GM12891 (cell line): ENCODE measurements around the gene THOC5.

Experiments
- POLR2AphosphoS5 ChIP-seq: IDR thresholded peaks from 2 replicates; pipeline ENCODE4 v1.6.1; 2011; ENCODE audit warnings: low read depth, low read length, control low read depth
- TAF1 ChIP-seq: IDR thresholded peaks from 2 replicates; pipeline ENCODE4 v1.6.1; 2011; ENCODE audit warnings: low read depth, low read length, control low read depth

DNA sequence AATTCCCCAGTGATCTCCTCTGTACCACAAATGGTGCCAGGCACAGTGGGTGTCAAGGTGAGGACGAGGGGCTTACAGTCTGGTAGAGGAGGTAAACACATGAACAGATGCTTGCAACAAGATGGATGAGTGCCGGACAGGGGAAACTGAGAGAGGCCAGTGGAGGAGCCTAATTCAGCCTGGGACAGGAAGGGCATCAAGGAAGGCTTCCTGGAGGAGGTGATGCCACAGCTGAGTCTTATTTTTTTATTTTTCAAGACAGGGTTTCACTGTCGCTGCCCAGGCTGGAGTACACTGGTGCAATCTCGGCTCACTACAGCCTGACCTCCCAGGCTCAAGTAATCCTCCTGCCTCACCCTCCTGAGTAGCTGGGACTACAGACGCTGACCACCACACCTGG, 92.3 kb downstream of the THOC5 start:
- no peak for TF ChIP-seq POLR2AphosphoS5
- TF ChIP-seq TAF1, result no peak
